Measurements from ENCODE around the gene NTNG1. TPM values are rescaled to one million over a fixed set of nuclear protein-coding genes. Genes with fewer than 3 reads are reported as not detected.
A peak's percentile ranks its signal among the peaks of the same experiment; 100 is the strongest.

Gene NTNG1
- total RNA-seq, 2 experiments from 2014 or later: 2.3 to 5.9 TPM

DNA sequence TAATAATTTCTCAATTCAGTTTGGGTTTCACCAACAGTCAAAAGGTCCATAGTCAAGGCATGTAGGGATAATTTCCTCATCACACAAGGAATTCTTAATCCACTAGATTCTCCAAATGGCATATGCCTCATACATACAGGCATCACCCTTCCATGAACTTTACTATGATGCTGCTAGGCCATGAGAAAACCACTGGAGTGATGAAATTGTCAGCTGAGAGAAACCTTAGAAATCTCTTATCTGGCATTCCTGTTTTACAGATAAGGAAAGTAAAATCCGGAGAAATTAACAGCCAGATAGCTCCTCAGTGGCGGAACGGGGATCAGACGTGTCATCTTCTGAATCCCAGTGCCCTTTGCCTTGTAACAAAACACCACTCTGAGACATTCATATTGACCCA is 274.4 kb downstream of the NTNG1 start:
- Histone ChIP-seq H3K4me2 (ENCODE audit: low read length) (no peak overlapping the region), H3K27ac (ENCODE audit: low read depth, low read length, poor library complexity, severe bottlenecking) (no peak overlapping the region), H3K9me2 (ENCODE audit: insufficient read depth, low read length) (no peaks in the 10 kb centered on the region), H4K20me1 (ENCODE audit: insufficient read depth, low read length) (no peaks in the 10 kb centered on the region), H3K79me2 (ENCODE audit: insufficient read depth, low read depth, low read length) (no peaks in the 10 kb centered on the region), H3K36me3 (ENCODE audit: insufficient read depth, low read length) (no peaks in the 10 kb centered on the region), H3K9me3 (ENCODE audit: low read length) (no peaks in the 10 kb centered on the region), H2AFZ (ENCODE audit: low read length) (no peak overlapping the region), H3K4me3 (ENCODE audit: low read depth, low read length, poor library complexity, severe bottlenecking) (no peak overlapping the region), H3K4me1 (ENCODE audit: insufficient read depth, low read length, poor library complexity, severe bottlenecking) (no peaks in the 10 kb centered on the region)
- POLR2A ChIA-PET: interaction anchor here (0.6 to 2.2 kb wide), 5 partner anchors 11 to 37 kb away, joined by 3 to 6 read pairs (median 4); no protein-coding TSS in a partner anchor
- no peak for DNase-seq (ENCODE audit: low spot score)
- CTCF ChIA-PET (ENCODE audit: unreplicated experiment): no interaction called here
- no peak for TF ChIP-seq EZH2phosphoT487 (IDR thresholded peaks at IDR 0.05; ENCODE audit: borderline replicate concordance, low read depth, low read length)
- no peak for TF ChIP-seq CTCF (conservative IDR thresholded peaks at IDR 0.05; ENCODE audit: low read length)
- BruUV-seq (replicated peaks): no TSS peak
- intact Hi-C loops (cut with micrococcal nuclease; ENCODE audit: unreplicated experiment): no loop called here

GRCh38 chr1:107419003-107419402 is 278.2 kb downstream of the NTNG1 start:
- no peak for TF ChIP-seq CTCF (conservative IDR thresholded peaks at IDR 0.05; ENCODE audit: low read length)
- Histone ChIP-seq H3K9me3 (ENCODE audit: low read length) (no peaks in the 10 kb centered on the region), H3K79me2 (ENCODE audit: insufficient read depth, low read depth, low read length) (no peaks in the 10 kb centered on the region), H3K4me3 (ENCODE audit: low read depth, low read length, poor library complexity, severe bottlenecking) (no peak overlapping the region), H3K9me2 (ENCODE audit: insufficient read depth, low read length) (no peaks in the 10 kb centered on the region), H3K27ac (ENCODE audit: low read depth, low read length, poor library complexity, severe bottlenecking) (no peak overlapping the region), H3K4me2 (ENCODE audit: low read length) (no peak overlapping the region), H2AFZ (ENCODE audit: low read length) (0 out of 2 replicates have a peak overlapping the region, but pooled peaks have one; percentile 51), H3K4me1 (ENCODE audit: insufficient read depth, low read length, poor library complexity, severe bottlenecking) (no peaks in the 10 kb centered on the region), H3K36me3 (ENCODE audit: insufficient read depth, low read length) (no peaks in the 10 kb centered on the region), H4K20me1 (ENCODE audit: insufficient read depth, low read length) (no peaks in the 10 kb centered on the region)
- ChIA-PET POLR2A (interaction anchor here (0.8 kb wide), 1 partner anchor 20 kb away, joined by 3 read pairs; no protein-coding TSS in a partner anchor), CTCF (ENCODE audit: unreplicated experiment) (no interaction called here)
- DNase-seq (ENCODE audit: low spot score): no peak
- no TSS peak for BruUV-seq (replicated peaks)
- intact Hi-C loops (cut with micrococcal nuclease; ENCODE audit: unreplicated experiment): no loop called here

GRCh38 chr1:107422901-107423300 is 282.1 kb downstream of the NTNG1 start:
- no TSS peak for BruUV-seq (replicated peaks)
- Histone ChIP-seq H3K79me2 (ENCODE audit: insufficient read depth, low read depth, low read length) (no peaks in the 10 kb centered on the region), H3K4me1 (ENCODE audit: insufficient read depth, low read length, poor library complexity, severe bottlenecking) (no peaks in the 10 kb centered on the region), H3K27ac (ENCODE audit: low read depth, low read length, poor library complexity, severe bottlenecking) (no peak overlapping the region), H3K9me3 (ENCODE audit: low read length) (peaks cover 8% of the 10 kb centered on the region; the same call in 1 of the 2 replicates), H2AFZ (ENCODE audit: low read length) (no peak overlapping the region), H3K4me3 (ENCODE audit: low read depth, low read length, poor library complexity, severe bottlenecking) (no peak overlapping the region), H4K20me1 (ENCODE audit: insufficient read depth, low read length) (no peaks in the 10 kb centered on the region), H3K4me2 (ENCODE audit: low read length) (no peak overlapping the region), H3K9me2 (ENCODE audit: insufficient read depth, low read length) (no peaks in the 10 kb centered on the region), H3K36me3 (ENCODE audit: insufficient read depth, low read length) (no peaks in the 10 kb centered on the region)
- TF ChIP-seq CTCF (conservative IDR thresholded peaks at IDR 0.05; ENCODE audit: low read length) (no peak), EZH2phosphoT487 (IDR thresholded peaks at IDR 0.05; ENCODE audit: borderline replicate concordance, low read depth, low read length) (no peak)
- no peak for DNase-seq (ENCODE audit: low spot score)
- ChIA-PET POLR2A (interaction anchor here (0.7 kb wide), 1 partner anchor 388 kb away, joined by 4 read pairs; no protein-coding TSS in a partner anchor), CTCF (ENCODE audit: unreplicated experiment) (no interaction called here)
- intact Hi-C loops (cut with micrococcal nuclease; ENCODE audit: unreplicated experiment): no loop called here
